ENCODE measurements around the gene EPG5.

Gene EPG5

GRCh38 chr18:45926085-45926484 is 41.0 kb downstream of the EPG5 start:
- H3K4me3 ChIP-seq (ENCODE audit: low read depth, low read length), result no peak overlapping the region

GRCh38 chr18:45923138-45923537 is 44.0 kb downstream of the EPG5 start:
- H3K4me3 ChIP-seq (ENCODE audit: low read depth, low read length), result no peak overlapping the region

DNA sequence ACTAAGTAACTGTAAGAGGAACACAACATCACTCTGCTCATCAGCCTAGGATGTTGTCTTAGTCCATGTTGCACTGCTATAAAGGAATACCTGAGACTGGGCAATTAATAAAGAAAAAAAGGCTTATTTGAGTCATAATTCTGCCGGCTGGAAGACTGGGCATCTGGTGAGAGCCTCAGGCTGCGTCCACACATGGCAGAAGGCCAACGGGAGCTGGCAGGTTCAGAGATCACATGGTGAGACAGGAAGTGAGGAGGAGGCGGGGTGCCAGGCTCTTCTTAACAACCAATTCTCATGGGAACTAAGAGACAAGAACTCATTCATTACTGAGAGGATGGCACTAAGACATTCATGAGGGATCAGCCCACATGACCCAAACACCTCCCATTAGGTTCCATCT is 46.8 kb downstream of the EPG5 start:
- no peak overlapping the region for H3K4me3 ChIP-seq (ENCODE audit: low read depth, low read length)

GRCh38 chr18:45916302-45916701 is 50.8 kb downstream of the EPG5 start:
- H3K4me3 ChIP-seq (ENCODE audit: low read depth, low read length), result no peak overlapping the region

DNA sequence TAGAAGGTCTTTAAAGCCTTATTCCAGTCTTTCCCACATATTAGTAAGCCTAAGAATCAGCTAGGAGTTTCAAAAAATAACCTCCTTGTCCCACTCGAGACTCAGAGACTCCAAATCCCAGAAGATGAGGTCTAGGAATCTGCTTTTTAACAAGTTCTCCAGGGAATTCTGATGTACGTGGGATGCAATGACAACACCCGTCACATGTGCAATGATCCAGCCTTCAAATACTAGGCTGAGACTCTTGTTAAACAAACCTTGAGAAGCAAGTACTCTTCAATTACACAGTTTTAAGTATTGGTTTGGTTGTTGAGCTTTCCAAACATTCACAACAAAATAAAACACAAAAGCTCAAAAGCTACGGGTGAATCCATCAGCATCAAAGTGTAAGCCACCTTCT is 53.9 kb downstream of the EPG5 start:
- H3K4me3 ChIP-seq (ENCODE audit: low read depth, low read length), result no peak overlapping the region

- no peak overlapping the region for H3K4me3 ChIP-seq (ENCODE audit: low read depth, low read length)
These were observed 56.6 kb downstream of the EPG5 start for GRCh38 chr18:45910405-45911023.

- no peak overlapping the region for H3K4me3 ChIP-seq (ENCODE audit: low read depth, low read length)
These were observed 65.4 kb downstream of the EPG5 start for GRCh38 chr18:45901654-45902210.

DNA sequence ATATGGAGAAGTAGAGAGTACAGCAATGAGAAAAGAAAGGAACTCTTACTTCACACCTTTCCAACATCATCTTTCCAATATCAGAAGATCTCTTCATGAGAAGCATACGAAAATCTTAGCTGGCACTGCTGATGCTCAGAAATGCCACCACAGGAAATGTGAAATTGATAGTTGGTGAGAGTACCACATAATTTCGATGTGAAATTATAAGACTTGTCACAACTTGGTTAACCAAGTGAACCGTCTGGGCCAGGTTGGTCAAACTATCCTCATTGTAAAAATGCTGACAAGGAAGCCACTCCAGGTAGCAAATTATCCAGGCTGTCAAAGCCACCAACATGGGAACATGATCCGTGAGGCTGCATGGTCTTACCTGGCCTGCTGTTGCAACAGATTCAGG is 66.5 kb downstream of the EPG5 start:
- no peak overlapping the region for H3K4me3 ChIP-seq (ENCODE audit: low read depth, low read length)

DNA sequence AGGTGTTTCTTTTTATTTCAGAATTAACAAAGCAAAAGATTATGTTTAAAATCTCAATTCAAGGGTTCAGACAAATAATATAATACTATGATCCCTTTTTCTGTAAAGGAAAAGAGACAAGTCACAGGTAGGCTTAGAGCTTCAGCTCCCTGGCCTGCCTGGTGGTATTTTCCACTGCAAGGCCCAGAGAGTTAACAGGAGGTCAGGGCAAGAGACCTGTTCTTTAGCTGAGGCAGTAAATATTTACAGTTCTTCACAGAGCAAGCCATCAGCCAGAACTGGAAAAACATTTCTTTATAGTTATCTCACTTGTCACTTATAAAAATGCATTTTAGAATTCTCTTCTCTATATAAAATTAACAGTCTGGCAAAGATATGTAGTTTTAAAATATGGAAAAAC is 70.1 kb downstream of the EPG5 start:
- no peak overlapping the region for H3K4me3 ChIP-seq (ENCODE audit: low read depth, low read length)

GRCh38 chr18:45896452-45896851 is 70.7 kb downstream of the EPG5 start:
- H3K4me3 ChIP-seq (ENCODE audit: low read depth, low read length), result no peak overlapping the region

DNA sequence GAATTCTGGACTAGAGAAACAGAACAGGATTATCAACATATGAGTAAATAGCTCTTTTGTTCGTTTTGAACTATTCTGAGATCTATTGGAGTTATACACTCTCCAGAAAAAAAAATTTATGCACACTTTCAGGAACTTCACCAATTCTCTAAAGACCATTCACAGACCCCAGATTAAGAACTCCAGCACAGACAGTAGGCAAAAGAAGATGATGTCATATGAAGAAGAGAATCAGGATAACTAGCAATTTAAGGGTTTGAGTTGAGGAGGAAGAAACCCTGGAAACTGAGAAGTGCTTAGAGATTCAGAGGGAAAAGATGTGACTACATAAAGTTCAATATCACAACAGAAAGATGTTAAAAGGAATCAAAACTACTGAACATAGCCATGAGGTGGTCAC is 71.8 kb downstream of the EPG5 start:
- H3K4me3 ChIP-seq (ENCODE audit: low read depth, low read length), result no peak overlapping the region

DNA sequence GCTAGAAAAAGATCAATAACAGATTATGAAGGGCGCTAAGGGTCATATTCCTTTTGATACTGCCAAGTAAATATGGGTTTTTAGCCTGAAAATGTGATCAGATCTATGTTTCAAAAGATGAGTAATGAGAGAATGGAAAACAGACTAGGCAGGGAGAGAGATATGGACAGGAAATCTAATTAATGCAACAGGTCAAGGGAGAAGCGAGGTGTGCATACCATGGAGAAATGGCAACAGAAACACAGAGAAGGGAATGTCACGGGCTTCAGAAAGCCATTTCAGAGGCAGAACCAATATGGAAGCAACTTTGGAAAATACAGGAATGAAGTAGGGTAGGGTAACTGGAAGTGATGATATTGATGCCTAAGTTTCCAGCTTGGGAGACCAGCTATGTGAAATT is 72.3 kb downstream of the EPG5 start:
- no peak overlapping the region for H3K4me3 ChIP-seq (ENCODE audit: low read depth, low read length)

GRCh38 chr18:45891806-45892205 is 75.3 kb downstream of the EPG5 start:
- H3K4me3 ChIP-seq (ENCODE audit: low read depth, low read length), result no peak overlapping the region

- no peak overlapping the region for H3K4me3 ChIP-seq (ENCODE audit: low read depth, low read length)
These were observed 76.5 kb downstream of the EPG5 start for GRCh38 chr18:45890606-45891005.

- H3K4me3 ChIP-seq (ENCODE audit: low read depth, low read length), result no peak overlapping the region
These were observed 77.6 kb downstream of the EPG5 start for GRCh38 chr18:45889419-45890064.

DNA sequence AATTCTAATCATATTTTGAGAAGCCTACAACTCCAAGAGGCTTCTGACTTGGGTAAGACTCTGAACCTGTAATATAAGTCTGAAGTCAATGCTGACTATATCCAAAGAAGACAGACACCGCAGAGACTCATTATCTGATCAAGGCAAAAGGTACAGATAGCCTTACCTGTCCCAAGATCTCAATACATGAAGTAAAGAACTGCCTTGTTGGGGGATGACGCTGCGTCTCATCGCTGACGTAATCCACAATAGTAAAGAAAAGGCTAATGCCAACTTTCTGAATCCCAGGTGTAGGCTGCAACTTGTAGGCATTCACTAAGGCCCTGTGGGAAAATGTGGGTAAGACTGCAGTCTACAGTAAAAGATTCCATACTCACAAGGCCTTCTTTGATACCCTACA is 79.5 kb downstream of the EPG5 start:
- no peak overlapping the region for H3K4me3 ChIP-seq (ENCODE audit: low read depth, low read length)

- H3K4me3 ChIP-seq (ENCODE audit: low read depth, low read length), result no peak overlapping the region
These were observed 86.1 kb downstream of the EPG5 start for GRCh38 chr18:45880876-45881558.

- H3K4me3 ChIP-seq (ENCODE audit: low read depth, low read length), result no peak overlapping the region
These were observed 87.2 kb downstream of the EPG5 start for GRCh38 chr18:45879681-45880655.

DNA sequence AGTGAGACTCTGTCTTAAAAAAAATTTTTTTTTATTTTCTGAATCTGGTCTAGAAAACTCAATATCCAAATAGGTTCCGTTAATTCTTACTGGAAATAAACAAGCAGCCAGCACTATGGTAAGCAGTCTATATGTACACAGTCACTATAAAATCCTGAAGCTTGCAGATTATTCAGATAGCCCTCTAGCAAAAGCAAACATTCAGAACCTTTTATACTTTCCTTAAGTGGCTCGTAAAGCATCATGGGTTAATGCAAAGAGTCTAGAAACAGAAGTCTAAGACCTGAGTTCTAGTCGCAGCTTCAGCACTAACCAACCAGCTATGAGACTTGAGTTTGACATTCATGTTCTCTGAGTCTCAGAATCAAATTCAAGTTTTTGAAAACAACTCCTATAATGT is 89.7 kb downstream of the EPG5 start:
- H3K4me3 ChIP-seq (ENCODE audit: low read depth, low read length), result no peak overlapping the region

GRCh38 chr18:45876161-45876560 is 91.0 kb downstream of the EPG5 start:
- no peak overlapping the region for H3K4me3 ChIP-seq (ENCODE audit: low read depth, low read length)
